A673 (cell line): ENCODE data around the gene TSPAN5. TPM values are rescaled to one million over a fixed set of nuclear protein-coding genes. Genes with fewer than 3 reads are reported as not detected.
A peak's percentile ranks its signal among the peaks of the same experiment; 100 is the strongest.

Source experiments
- BruUV-seq: library from RNA; stranded (reverse); fragments of 400-500 nt; replicated peaks from 2 replicates; lab custom pipeline; 2021; lab: Mats Ljungman, UMichigan
- CTCF ChIA-PET: fragments of 300-600 bp; sonication (Branson Sonifier 250); formaldehyde crosslinking; loops from one replicate; lab custom pipeline; 2022; ENCODE audit warnings: antibody characterized with exemption; lab: Charles Lee
- POLR2A ChIA-PET: fragments of 300-600 bp; sonication (Branson Sonifier 250); formaldehyde crosslinking; loops from one replicate; lab custom pipeline; 2022; ENCODE audit warnings: antibody characterized with exemption; ENCODE audit not compliant: low non-redundant PET; lab: Charles Lee
- DNase-seq: peaks from one replicate; pipeline ENCODE4 v3.0.0-alpha.2; 2015; ENCODE audit warnings: low spot score
- H3K27ac ChIP-seq: fragments of 200-600 bp; sonication (generic); 2 replicates; pipeline ENCODE4 v1.5.1; 2016; ENCODE audit warnings: mixed run types, low read depth, mild to moderate bottlenecking, mixed read lengths, antibody characterized with exemption, low read length; ENCODE audit not compliant: poor library complexity, severe bottlenecking
- H3K27me3 ChIP-seq: fragments of 200-600 bp; sonication (generic); replicated peaks from 2 replicates; pipeline ENCODE4 v1.6.1; 2017; ENCODE audit warnings: mixed run types, low read depth, mild to moderate bottlenecking, mixed read lengths, antibody characterized with exemption, low read length; ENCODE audit not compliant: insufficient read depth, poor library complexity
- H3K36me3 ChIP-seq: fragments of 200-600 bp; sonication (generic); 2 replicates; pipeline ENCODE4 v1.6.1; 2016; ENCODE audit warnings: mixed run types, mild to moderate bottlenecking, mixed read lengths, antibody characterized with exemption, low read length; ENCODE audit not compliant: insufficient read depth, poor library complexity, severe bottlenecking
- H3K4me1 ChIP-seq: fragments of 200-600 bp; sonication (generic); 2 replicates; pipeline ENCODE4 v1.6.1; 2017; ENCODE audit warnings: mixed run types, mild to moderate bottlenecking, mixed read lengths, antibody characterized with exemption, low read length; ENCODE audit not compliant: insufficient read depth, poor library complexity, severe bottlenecking
- H3K4me3 ChIP-seq: fragments of 200-600 bp; sonication (generic); 2 replicates; pipeline ENCODE4 v1.5.1; 2016; ENCODE audit warnings: low read depth, mixed run types, mild to moderate bottlenecking, mixed read lengths, low read length; ENCODE audit not compliant: poor library complexity, severe bottlenecking
- H3K9me3 ChIP-seq: fragments of 200-600 bp; sonication (generic); 2 replicates; pipeline ENCODE4 v1.6.1; 2016; ENCODE audit warnings: mixed run types, low read depth, mild to moderate bottlenecking, mixed read lengths, antibody characterized with exemption, low read length; ENCODE audit not compliant: poor library complexity, severe bottlenecking
- EZH2 ChIP-seq: fragments of 200-600 bp; sonication (generic); IDR thresholded peaks from 2 replicates; pipeline ENCODE4 v1.6.1; 2017; ENCODE audit warnings: borderline replicate concordance, low read depth, mild to moderate bottlenecking, mixed read lengths, antibody characterized with exemption, low read length; ENCODE audit not compliant: poor library complexity, severe bottlenecking
- intact Hi-C: fragments of 100-400 bp; cut with micrococcal nuclease; formaldehyde crosslinking; loops from one replicate; pipeline ENCODE4 v1.10.0; 2022; ENCODE audit not compliant: unreplicated experiment
- total RNA-seq: library from RNA; stranded (reverse); gene quantifications from 2 replicates; pipeline ENCODE4 v1.2.3, GENCODE V29; 2021
- TF ChIP-seq, protein P1 (sequence below): fragments of 300-800, 200-600 bp; sonication (generic); conservative IDR thresholded peaks from 2 replicates; pipeline ENCODE4 v1.5.1; 2017; ENCODE audit warnings: low read depth, mild to moderate bottlenecking, antibody characterized with exemption, low read length, moderate library complexity, mixed read lengths

The TSPAN5 gene
- total RNA-seq, 1 experiment from 2014 or later: 15.2 TPM

DNA sequence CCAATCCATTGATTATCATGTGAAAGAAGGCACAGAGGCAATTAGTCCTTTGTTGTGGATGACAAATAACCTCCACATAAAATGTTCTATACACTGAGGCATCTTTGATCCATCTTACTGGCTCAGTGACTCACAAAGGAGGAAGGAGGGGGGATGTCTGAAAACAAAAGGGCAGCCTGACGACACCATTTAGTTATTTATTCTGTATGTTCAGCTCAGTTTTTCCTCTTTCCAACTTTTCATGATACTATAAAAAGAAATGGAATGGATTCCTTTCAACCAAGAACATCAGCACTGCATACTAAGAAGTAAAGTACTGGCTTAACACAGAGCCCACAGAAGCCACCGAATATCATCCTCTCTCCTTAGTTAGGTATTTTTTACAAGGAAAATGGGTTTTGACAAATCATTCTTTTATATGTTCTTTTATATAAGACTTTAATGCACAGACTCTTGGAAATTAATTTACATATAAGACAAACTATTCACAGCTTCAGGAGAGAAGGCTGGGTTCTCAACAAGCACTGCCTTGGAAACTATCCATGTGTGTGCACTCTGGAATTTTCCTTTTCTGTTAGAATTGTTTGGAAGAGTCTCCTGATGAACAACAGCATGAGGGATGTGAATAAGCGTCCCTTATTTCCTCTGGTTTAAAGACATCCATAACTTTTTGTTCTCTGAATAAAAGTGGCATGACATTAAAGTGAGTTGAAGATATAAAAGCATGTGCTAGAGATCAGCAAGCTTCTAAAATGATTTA, 135.6 kb downstream of the TSPAN5 start:
- Histone ChIP-seq H3K27ac (peak overlapping the region; percentile 19), H3K4me3 (no peak overlapping the region), H3K36me3 (no peaks in the 10 kb centered on the region), H3K27me3 (no peaks in the 10 kb centered on the region), H3K9me3 (no peaks in the 10 kb centered on the region), H3K4me1 (peaks cover 29% of the 10 kb centered on the region)
- POLR2A ChIA-PET: no interaction called here
- intact Hi-C loops: no loop called here
- no peak for TF ChIP-seq EZH2
- TF ChIP-seq, protein P1, sequence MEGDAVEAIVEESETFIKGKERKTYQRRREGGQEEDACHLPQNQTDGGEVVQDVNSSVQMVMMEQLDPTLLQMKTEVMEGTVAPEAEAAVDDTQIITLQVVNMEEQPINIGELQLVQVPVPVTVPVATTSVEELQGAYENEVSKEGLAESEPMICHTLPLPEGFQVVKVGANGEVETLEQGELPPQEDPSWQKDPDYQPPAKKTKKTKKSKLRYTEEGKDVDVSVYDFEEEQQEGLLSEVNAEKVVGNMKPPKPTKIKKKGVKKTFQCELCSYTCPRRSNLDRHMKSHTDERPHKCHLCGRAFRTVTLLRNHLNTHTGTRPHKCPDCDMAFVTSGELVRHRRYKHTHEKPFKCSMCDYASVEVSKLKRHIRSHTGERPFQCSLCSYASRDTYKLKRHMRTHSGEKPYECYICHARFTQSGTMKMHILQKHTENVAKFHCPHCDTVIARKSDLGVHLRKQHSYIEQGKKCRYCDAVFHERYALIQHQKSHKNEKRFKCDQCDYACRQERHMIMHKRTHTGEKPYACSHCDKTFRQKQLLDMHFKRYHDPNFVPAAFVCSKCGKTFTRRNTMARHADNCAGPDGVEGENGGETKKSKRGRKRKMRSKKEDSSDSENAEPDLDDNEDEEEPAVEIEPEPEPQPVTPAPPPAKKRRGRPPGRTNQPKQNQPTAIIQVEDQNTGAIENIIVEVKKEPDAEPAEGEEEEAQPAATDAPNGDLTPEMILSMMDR: no peak
- no TSS peak for BruUV-seq
- CTCF ChIA-PET: no interaction called here
- peak; percentile 38 for DNase-seq

DNA sequence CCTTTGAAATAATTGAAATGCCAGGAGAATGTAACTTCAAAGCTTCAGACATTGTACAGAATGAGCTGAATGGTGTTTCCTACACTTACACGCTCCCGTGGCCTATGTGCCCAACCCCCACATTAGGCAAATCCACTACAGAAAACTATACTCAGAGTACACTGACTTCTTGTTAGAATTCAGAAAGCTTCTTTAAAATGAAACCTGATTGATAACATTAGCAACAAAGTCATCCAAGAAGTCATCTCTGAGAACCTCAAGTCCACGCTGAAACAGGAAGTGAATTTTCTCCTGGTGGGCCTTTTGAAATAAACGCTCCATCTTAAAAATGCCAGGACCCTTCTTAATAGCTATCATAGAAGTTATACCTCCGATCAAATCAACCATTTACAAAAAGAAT, 136.3 kb downstream of the TSPAN5 start:
- no peak for TF ChIP-seq EZH2
- TF ChIP-seq, protein P1: no peak
- CTCF ChIA-PET: no interaction called here
- Histone ChIP-seq H3K27ac (no peak overlapping the region), H3K9me3 (no peaks in the 10 kb centered on the region), H3K4me3 (no peak overlapping the region), H3K4me1 (peaks cover 34% of the 10 kb centered on the region), H3K27me3 (no peaks in the 10 kb centered on the region), H3K36me3 (no peaks in the 10 kb centered on the region)
- POLR2A ChIA-PET: no interaction called here
- no TSS peak for BruUV-seq
- intact Hi-C loops: no loop called here
- no peak for DNase-seq

DNA sequence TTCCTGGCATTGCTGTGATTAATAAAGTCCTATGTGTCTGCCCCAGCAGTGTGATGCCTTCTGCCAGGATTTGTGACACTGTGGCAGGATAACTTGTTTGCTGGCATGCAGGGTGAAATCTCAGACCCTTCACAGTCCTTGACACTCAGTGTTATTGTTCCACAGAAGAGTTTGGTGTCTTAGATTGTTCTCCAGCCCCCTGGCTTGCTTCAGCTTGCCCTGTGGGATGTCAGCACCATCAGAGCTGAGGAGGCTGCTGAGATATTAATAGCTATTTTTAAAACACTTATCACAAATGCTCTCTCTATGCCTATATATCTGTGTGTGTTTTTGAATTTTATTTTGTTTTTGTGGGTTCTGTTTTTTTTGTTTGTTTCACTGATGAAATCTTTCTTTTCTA, 136.9 kb downstream of the TSPAN5 start:
- Histone ChIP-seq H3K4me1 (peaks cover 34% of the 10 kb centered on the region), H3K9me3 (no peaks in the 10 kb centered on the region), H3K36me3 (no peaks in the 10 kb centered on the region), H3K27me3 (no peaks in the 10 kb centered on the region), H3K4me3 (no peak overlapping the region), H3K27ac (no peak overlapping the region)
- ChIA-PET CTCF (no interaction called here), POLR2A (no interaction called here)
- intact Hi-C loops: no loop called here
- TF ChIP-seq, protein P1: no peak
- TF ChIP-seq EZH2: no peak
- DNase-seq: no peak
- no TSS peak for BruUV-seq
